Measurements from ENCODE around the gene PRR15L.

PRR15L gene

DNA sequence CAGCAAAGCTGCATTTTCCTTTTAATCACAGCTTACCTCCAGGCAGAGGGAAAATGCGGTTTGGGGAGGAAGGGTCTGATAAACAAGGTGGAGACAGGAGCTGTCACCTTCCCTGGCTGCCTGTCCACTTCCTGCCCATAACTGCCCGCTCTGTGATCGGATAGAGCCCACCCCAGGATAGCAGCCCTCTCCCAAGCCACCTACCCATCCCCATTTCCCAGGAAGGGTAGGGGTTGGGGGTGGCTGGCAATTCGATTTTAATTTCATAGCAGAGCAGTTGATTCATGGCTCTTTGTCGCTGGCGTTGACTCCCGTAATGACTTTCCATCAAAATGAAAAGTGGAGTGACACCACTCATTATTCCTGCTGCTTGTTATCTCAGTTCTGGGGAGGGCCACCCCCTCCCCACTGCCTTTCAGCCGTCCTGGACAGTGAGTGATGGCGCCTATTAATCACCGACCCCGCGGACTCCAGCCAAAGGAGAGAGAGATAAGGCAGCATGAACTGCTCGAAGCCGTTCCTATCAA lies 24.5 kb upstream of the PRR15L start:
- DNase-seq (ENCODE audit: low spot score), result no peak
- in situ Hi-C loops (cut with MboI; ENCODE audit: low sequenced_read_pairs, unreplicated experiment), result loop anchor here (5.0 kb wide), 1 partner anchor 35 kb away; no protein-coding TSS in a partner anchor
- TF ChIP-seq, protein P1, sequence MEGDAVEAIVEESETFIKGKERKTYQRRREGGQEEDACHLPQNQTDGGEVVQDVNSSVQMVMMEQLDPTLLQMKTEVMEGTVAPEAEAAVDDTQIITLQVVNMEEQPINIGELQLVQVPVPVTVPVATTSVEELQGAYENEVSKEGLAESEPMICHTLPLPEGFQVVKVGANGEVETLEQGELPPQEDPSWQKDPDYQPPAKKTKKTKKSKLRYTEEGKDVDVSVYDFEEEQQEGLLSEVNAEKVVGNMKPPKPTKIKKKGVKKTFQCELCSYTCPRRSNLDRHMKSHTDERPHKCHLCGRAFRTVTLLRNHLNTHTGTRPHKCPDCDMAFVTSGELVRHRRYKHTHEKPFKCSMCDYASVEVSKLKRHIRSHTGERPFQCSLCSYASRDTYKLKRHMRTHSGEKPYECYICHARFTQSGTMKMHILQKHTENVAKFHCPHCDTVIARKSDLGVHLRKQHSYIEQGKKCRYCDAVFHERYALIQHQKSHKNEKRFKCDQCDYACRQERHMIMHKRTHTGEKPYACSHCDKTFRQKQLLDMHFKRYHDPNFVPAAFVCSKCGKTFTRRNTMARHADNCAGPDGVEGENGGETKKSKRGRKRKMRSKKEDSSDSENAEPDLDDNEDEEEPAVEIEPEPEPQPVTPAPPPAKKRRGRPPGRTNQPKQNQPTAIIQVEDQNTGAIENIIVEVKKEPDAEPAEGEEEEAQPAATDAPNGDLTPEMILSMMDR (IDR thresholded peaks at IDR 0.05; ENCODE audit: borderline replicate concordance, control extremely low read depth, extremely low read depth, insufficient read depth, missing control alignments), result no peak

DNA sequence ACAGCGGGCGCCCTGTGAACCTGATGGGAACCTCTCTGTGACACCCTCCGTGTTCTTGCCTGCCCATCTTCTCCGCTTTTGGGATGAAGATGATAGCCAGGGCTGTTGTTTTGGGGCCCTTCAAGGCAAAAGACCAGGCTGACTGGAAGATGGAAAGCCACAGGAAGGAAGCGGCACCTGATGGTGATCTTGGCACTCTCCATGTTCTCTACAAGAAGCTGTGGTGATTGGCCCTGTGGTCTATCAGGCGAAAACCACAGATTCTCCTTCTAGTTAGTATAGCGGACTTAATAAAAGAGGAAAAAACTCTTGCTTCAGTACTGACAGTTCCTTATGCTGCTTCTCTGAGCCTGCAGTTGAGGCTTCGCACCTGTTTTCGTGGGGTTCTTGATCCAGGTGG lies 23.8 kb upstream of the PRR15L start:
- TF ChIP-seq, protein P1 (IDR thresholded peaks at IDR 0.05; ENCODE audit: borderline replicate concordance, control extremely low read depth, extremely low read depth, insufficient read depth, missing control alignments), result no peak
- in situ Hi-C loops (cut with MboI; ENCODE audit: low sequenced_read_pairs, unreplicated experiment), result loop anchor here (5.0 kb wide), 1 partner anchor 36 kb away; no protein-coding TSS in a partner anchor

DNA sequence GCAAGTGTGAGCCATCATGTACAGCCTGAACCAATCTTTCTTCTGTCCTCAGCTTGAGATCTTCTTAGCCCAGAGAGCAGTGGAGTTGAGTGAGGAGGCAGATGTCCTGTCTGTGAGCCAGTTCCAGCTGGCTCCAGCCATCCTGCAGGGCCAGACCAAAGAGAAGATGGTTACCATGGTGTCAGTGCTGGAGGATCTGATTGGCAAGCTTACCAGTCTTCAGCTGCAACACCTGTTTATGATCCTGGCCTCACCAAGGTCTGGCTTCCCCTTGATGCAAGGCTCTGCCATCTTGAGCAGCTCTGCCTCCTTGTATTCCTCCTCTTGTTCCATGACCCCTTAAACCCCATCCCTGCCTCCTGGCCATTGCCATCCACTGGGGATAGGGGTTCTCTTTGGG lies 22.9 kb upstream of the PRR15L start:
- DNase-seq (ENCODE audit: low spot score), result no peak
- TF ChIP-seq, protein P1 (IDR thresholded peaks at IDR 0.05; ENCODE audit: borderline replicate concordance, control extremely low read depth, extremely low read depth, insufficient read depth, missing control alignments), result no peak
- in situ Hi-C loops (cut with MboI; ENCODE audit: low sequenced_read_pairs, unreplicated experiment), result loop anchor here (5.0 kb wide), 1 partner anchor 37 kb away; no protein-coding TSS in a partner anchor

More for the DNA sequence above, 23.8 kb upstream of the PRR15L start:
- no peak for DNase-seq (ENCODE audit: low spot score)

DNA sequence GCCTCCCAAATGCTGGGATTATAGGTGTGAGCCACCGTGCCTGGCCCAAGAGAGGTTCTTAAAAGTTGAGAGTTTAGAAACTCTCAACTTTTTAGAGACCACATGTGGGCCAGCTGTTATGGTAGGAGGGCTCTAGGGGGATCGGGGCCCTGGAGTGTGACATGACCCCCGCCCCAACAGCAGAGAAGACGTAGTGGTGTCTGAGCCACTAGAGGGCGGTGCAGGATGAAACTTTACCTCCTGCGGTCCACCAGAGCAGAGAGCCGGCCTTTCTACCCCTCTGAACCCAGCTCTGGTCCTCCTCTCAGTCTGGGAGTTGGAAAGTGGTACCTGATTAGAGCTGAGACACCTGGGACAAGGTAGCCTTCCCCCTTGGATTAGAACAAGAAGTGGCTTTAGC lies 20.6 kb upstream of the PRR15L start:
- TF ChIP-seq, protein P1 (IDR thresholded peaks at IDR 0.05; ENCODE audit: borderline replicate concordance, control extremely low read depth, extremely low read depth, insufficient read depth, missing control alignments), result peak; percentile 53
- DNase-seq (ENCODE audit: low spot score), result peak; percentile 85
- in situ Hi-C loops (cut with MboI; ENCODE audit: low sequenced_read_pairs, unreplicated experiment), result no loop called here

DNA sequence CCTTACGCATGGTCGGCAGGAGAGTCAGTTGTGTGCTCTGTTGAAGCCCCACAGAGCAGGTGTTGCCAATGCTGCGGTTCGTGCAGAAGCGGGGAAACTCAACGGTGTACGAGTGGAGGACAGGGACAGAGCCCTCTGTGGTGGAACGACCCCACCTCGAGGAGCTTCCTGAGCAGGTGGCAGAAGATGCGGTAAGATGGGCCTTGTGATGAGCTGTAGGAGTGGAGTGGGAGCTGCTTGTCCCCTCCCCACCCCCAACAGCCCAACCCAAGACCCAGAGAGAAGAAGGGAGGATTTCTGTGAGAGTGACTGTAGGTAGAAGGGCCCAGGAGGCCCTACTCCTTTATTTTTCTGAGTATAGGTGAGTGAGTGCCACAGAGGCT lies 18.1 kb upstream of the PRR15L start:
- TF ChIP-seq, protein P1 (IDR thresholded peaks at IDR 0.05; ENCODE audit: borderline replicate concordance, control extremely low read depth, extremely low read depth, insufficient read depth, missing control alignments), result no peak
- DNase-seq (ENCODE audit: low spot score), result no peak
- in situ Hi-C loops (cut with MboI; ENCODE audit: low sequenced_read_pairs, unreplicated experiment), result no loop called here

DNA sequence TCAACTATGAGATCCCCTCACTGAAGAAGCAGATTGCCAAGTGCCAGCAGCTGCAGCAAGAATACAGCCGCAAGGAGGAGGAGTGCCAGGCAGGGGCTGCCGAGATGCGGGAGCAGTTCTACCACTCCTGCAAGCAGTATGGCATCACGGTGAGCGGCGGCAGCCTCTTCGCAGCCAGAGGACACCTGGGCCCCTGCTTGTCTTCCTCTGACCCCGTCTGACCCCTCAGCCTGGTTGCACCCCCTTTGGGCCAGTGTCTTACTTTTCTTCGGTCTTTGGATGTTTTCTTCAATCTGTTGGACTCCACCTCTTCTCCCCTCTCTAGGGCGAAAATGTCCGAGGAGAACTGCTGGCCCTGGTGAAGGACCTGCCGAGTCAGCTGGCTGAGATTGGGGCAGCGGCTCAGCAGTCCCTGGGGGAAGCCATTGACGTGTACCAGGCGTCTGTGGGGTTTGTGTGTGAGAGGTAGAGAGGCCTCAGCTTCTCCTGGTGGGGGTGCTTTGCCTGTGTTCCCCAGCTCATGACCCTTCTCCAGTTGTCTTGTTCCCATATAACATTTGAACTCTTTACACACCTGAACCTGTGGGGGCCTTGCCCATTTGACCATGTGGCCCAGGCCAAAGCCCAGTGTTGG lies 17.6 kb upstream of the PRR15L start:
- in situ Hi-C loops (cut with MboI; ENCODE audit: low sequenced_read_pairs, unreplicated experiment), result no loop called here
- DNase-seq (ENCODE audit: low spot score), result no peak
- TF ChIP-seq, protein P1 (IDR thresholded peaks at IDR 0.05; ENCODE audit: borderline replicate concordance, control extremely low read depth, extremely low read depth, insufficient read depth, missing control alignments), result no peak

Measured in GM13976 (cell line).